Erythroblast (primary cell): ENCODE measurements around the gene PSMD11.
A peak's percentile ranks its signal among the peaks of the same experiment; 100 is the strongest.
"Not testable (repeated sequence)": the region's sequence is repeated elsewhere in the genome, so short reads cannot be mapped to it uniquely, and the experiment has no call there.

Experiments
- DNase-seq, 2 experiments: peaks; one replicate each; lab custom pipeline; 2025; lab: John Stamatoyannopoulos, UW
- GATA1 ChIP-seq: IDR thresholded peaks from 2 replicates; pipeline ENCODE4 v1.6.1; 2011; ENCODE audit warnings: low read depth, mild to moderate bottlenecking, control low read depth, low read length, moderate library complexity
- POLR2A ChIP-seq: IDR thresholded peaks from 2 replicates; pipeline ENCODE4 v1.6.1; 2011; ENCODE audit warnings: mild to moderate bottlenecking, low read length

The PSMD11 gene

GRCh38 chr17:32519228-32520103 is 75.2 kb downstream of the PSMD11 start:
- TF ChIP-seq POLR2A, result no peak
- no peak for TF ChIP-seq GATA1
- peak; percentile 70 to 71 for DNase-seq

GRCh38 chr17:32520104-32520701 is 75.9 kb downstream of the PSMD11 start:
- TF ChIP-seq POLR2A (no peak), GATA1 (no peak)
- DNase-seq, result no peak

DNA sequence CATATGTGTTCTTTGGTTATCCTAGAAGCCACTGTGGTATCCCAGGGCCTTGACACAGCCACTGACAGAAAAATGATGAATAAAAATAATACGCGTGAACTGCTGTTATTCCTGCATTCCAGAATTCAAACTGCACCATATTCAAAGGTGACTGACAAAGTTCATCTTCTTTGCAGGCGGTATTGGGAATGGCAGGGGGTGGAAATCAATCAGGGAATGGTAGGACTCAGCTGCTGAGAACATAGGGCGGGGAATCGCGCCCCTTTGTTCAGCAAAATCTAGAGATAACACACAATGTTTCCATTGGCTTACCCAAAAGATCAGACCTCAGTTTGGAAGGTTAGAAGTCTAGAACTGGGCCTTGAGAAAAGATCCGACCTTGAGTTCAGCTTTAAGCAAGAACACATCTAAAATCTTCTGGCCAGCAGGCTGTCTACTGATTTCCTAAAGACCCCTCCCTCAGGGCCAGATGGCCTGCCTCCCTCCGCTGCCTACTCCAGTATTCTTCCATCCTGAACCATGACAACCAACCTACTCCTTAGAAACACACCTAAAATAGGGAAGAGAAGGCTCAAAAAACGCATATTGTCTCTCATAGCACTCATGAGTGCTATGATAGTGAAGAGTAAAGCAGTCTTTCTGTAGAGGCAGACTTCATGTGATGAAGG is 76.6 kb downstream of the PSMD11 start:
- DNase-seq, result no peak

GRCh38 chr17:32523017-32523680 is 78.8 kb downstream of the PSMD11 start:
- no peak for DNase-seq
- no peak for TF ChIP-seq POLR2A
- no peak for TF ChIP-seq GATA1

More for the DNA sequence above, 76.6 kb downstream of the PSMD11 start:
- TF ChIP-seq POLR2A (no peak), GATA1 (no peak)

DNA sequence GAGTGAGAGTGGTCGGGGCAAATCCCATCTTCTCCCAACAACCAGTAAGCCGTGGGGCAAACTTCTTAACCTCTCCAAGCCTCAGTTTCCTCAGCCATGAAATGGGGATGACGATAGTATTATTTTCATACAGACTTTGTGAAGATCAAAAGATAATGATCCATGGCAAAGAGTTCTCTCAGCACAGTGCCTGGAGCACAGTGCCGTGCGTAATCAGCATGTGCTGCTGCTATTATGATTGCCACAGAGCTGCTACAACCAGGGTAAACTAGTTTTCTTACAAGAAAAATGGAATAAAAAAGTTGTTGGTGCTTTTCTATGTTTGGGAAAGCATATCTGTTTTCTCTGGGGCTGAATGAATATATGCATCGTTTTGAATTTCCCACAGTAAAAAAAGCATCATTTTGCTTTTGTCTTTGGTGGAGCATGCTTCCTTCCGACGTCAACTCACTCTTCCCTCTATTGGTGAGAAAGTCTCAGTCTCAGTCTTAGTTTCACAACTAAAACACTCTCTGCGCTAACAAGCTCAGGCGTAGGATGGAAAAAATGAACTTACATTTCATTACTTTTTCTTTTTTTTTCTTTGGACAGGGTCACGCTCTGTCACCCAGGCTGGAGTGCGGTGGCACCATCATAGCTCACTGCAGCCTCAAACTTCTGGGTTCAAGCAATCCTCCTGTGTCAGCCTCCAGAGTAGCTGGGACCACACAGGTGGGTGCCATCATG is 79.7 kb downstream of the PSMD11 start:
- TF ChIP-seq GATA1, result no peak
- TF ChIP-seq POLR2A, result no peak
- no peak for DNase-seq

GRCh38 chr17:32524553-32524880 is 80.2 kb downstream of the PSMD11 start:
- not testable (repeated sequence) for DNase-seq

DNA sequence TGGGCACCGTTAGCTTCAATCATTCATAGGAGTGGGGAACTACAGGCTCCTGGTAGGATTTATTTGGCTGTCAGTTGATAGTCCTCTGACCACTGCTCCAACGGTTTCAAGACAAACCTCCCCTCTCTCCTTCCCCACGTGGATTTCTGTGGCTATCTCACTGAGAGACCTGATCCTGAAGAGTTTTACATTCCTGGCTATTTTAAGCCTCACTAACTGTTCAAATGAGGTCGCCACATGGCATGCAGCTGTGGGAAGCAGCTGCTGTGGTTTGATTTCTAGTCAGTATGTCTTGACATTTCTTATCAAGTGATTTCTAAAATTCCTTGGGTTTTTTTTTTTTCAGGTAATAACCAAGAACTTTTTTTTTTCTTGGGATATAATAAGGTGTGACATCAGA is 80.8 kb downstream of the PSMD11 start:
- DNase-seq, result no peak

DNA sequence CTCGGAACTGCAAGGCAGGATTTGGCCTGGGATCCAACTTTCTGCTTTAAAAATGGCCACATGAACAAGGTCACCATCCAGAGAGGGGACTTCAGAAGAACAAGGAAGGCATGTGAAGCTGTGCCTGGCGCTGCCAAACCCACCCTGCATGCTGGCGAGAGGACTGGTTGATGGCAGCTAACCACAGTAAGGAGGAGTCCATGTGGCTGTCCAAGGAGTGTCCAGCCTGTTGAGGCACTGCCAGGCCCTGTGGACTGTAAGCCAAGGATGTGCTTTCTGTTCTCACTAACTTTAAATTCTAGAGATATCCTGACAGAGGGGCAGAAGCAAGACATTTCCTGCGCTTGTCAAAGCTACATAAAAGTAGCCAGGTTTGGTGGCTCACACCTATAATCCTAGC is 82.8 kb downstream of the PSMD11 start:
- no peak for DNase-seq
- TF ChIP-seq GATA1, result no peak
- TF ChIP-seq POLR2A, result no peak

More for the DNA sequence above, 80.8 kb downstream of the PSMD11 start:
- TF ChIP-seq GATA1, result no peak
- no peak for TF ChIP-seq POLR2A

DNA sequence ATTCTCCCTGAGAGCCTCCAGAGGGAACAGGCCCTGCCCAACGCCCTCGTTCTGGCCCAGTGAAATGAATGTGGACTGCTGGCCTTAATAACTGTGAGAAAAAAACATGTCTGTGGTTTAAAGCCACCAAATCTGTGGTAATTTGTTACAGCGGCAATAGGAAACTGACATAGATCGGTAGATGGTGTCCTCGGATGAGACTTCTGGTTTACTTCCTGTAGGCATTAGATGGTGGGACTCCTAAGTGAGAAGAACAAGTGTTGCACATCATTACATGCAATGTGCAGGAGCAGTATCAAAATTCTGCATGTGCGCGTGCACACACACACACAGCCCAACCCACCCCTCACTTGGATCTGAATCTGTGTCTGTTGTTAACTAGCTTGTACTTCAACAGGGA is 84.5 kb downstream of the PSMD11 start:
- no peak for TF ChIP-seq GATA1
- no peak for TF ChIP-seq POLR2A
- DNase-seq, result no peak

DNA sequence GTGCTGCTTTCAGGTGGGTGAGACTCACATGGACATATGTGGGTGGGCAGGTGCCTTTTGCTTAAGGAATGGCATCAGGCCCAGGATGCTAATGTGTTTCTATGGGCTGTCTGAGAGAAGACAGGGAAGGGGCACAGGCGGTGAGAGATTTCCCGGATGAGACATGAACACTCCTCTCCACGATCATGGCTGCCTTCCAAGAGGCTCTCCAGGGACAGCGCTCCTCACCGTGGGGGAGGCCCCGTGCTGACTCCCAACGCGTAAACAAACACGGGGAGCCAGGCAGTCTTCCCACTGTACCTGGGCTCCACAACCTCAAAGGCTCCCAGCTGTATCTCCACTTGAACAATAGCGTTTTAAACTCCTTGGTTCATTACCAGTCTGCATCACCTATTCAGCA is 85.3 kb downstream of the PSMD11 start:
- TF ChIP-seq POLR2A, result no peak
- TF ChIP-seq GATA1, result no peak
- DNase-seq, result no peak
